ENCODE measurements around the gene NUDT3.

The NUDT3 gene

DNA sequence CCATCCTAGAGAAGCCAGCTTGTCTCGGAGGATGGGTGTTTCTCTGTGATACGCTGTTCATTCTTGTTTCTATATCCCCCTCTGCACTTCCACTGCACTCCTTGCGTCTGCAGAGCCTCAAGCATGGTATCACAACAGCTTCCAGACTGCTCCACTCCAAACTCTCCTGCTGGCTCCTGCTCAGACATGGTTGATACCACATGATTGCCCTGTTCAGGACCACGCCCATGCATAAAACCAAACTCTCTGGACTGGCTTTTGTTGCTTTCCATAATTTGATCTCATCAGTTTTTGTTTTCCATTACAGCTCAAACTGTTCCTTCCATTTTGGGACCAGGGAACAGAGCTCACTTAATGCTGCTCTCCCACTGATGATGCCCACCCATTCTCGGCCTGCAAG is 113.6 kb downstream of the NUDT3 start:
- H3K9me3 ChIP-seq = no peaks in the 10 kb centered on the region
- TF ChIP-seq, protein P1, sequence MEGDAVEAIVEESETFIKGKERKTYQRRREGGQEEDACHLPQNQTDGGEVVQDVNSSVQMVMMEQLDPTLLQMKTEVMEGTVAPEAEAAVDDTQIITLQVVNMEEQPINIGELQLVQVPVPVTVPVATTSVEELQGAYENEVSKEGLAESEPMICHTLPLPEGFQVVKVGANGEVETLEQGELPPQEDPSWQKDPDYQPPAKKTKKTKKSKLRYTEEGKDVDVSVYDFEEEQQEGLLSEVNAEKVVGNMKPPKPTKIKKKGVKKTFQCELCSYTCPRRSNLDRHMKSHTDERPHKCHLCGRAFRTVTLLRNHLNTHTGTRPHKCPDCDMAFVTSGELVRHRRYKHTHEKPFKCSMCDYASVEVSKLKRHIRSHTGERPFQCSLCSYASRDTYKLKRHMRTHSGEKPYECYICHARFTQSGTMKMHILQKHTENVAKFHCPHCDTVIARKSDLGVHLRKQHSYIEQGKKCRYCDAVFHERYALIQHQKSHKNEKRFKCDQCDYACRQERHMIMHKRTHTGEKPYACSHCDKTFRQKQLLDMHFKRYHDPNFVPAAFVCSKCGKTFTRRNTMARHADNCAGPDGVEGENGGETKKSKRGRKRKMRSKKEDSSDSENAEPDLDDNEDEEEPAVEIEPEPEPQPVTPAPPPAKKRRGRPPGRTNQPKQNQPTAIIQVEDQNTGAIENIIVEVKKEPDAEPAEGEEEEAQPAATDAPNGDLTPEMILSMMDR (IDR thresholded peaks at IDR 0.05; ENCODE audit: low read depth, low read length) = no peak
- H3K36me3 ChIP-seq = peaks cover 23% of the 10 kb centered on the region
- no peak overlapping the region for H3K4me3 ChIP-seq (ENCODE audit: low read depth, low read length)
- no peaks in the 10 kb centered on the region for H3K27me3 ChIP-seq
- H3K4me1 ChIP-seq = no peaks in the 10 kb centered on the region
- no peak for DNase-seq

DNA sequence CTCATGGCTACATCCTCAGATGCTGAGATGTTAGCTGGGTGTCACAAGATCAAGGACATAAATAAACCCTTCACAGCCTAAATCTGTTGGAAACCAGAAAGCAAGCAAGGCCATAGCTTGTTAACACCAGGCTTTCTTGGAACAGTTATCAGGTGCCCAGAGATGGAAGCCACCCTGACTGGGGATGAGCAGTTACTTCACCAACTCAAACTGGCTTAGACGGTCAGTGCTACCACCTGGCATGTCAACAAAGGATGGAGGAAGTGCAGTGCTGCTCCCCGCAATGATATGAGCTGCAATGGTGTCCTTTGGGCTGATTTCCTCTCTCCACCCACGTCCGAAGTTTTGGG is 114.7 kb downstream of the NUDT3 start:
- Histone ChIP-seq H3K9me3 (no peaks in the 10 kb centered on the region), H3K36me3 (peaks cover 18% of the 10 kb centered on the region), H3K4me3 (ENCODE audit: low read depth, low read length) (no peak overlapping the region), H3K27me3 (no peaks in the 10 kb centered on the region), H3K4me1 (peaks cover 3% of the 10 kb centered on the region; the same call in 1 of the 2 replicates)
- DNase-seq = no peak
- TF ChIP-seq, protein P1 (IDR thresholded peaks at IDR 0.05; ENCODE audit: low read depth, low read length) = no peak

GRCh38 chr6:34276881-34277762 is 115.3 kb downstream of the NUDT3 start:
- no peak overlapping the region for H3K4me3 ChIP-seq (ENCODE audit: low read depth, low read length)
- no peaks in the 10 kb centered on the region for H3K27me3 ChIP-seq
- no peaks in the 10 kb centered on the region for H3K9me3 ChIP-seq
- peaks cover 3% of the 10 kb centered on the region; the same call in 1 of the 2 replicates for H3K4me1 ChIP-seq
- no peak for DNase-seq
- TF ChIP-seq, protein P1 (IDR thresholded peaks at IDR 0.05; ENCODE audit: low read depth, low read length) = no peak
- H3K36me3 ChIP-seq = peaks cover 18% of the 10 kb centered on the region

DNA sequence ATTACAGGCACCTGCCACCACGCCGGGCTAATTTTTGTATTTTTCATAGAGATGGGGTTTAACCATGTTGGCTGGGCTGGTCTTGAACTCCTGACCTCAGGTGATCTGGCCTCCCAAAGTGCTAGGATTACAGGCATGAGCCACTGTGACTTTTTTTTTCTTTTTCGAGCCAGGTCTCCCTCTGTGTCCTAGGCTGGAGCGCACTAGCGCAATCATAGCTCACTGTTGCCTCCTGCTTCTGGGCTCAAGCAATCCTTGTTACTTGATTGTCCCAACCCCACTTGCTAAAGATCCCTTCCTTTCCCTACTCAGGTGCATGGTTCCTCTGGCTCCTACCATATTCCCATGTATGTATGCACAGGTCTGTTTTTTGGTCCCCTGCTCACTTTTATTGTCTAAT is 116.3 kb downstream of the NUDT3 start:
- DNase-seq = no peak
- Histone ChIP-seq H3K4me1 (peaks cover 3% of the 10 kb centered on the region; the same call in 1 of the 2 replicates), H3K9me3 (no peaks in the 10 kb centered on the region), H3K27me3 (no peaks in the 10 kb centered on the region), H3K36me3 (peaks cover 15% of the 10 kb centered on the region), H3K4me3 (ENCODE audit: low read depth, low read length) (no peak overlapping the region)
- TF ChIP-seq, protein P1 (IDR thresholded peaks at IDR 0.05; ENCODE audit: low read depth, low read length) = no peak

DNA sequence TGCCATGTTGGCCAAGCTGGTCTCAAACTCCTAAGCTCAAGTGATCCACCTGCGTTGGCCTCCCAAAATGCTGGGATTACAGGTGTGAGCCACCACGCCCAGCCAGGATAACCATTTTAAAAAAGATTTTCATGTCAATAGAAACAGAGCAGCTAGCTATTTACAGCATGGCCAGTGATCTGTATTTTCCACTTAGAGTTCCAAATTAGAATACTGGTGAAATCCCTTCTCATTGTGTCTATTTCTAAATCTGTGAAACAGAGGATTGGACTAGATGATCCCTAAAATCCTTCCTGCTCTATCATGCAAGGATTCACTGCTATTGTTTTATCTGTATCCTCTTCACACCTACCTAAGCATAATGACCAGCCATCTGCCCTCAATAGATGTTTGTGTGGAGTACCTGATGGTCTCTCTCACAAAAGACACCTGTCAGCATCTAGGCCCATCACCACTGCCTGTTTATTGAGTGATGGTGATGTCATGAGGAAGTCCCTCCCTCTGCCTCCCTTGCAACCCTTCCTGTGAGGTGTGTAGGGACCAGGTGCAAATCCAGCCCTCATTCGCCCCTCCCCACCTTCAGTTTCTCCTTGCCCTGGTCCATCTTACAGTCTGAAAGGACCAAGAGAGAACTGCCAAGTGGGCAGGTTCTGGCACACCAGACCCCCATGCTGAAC is 117.2 kb downstream of the NUDT3 start:
- H3K9me3 ChIP-seq = no peaks in the 10 kb centered on the region
- no peak overlapping the region for H3K4me3 ChIP-seq (ENCODE audit: low read depth, low read length)
- DNase-seq = no peak
- H3K36me3 ChIP-seq = peaks cover 15% of the 10 kb centered on the region
- TF ChIP-seq, protein P1 (IDR thresholded peaks at IDR 0.05; ENCODE audit: low read depth, low read length) = no peak
- H3K27me3 ChIP-seq = no peaks in the 10 kb centered on the region
- H3K4me1 ChIP-seq = peaks cover 3% of the 10 kb centered on the region; the same call in 1 of the 2 replicates

DNA sequence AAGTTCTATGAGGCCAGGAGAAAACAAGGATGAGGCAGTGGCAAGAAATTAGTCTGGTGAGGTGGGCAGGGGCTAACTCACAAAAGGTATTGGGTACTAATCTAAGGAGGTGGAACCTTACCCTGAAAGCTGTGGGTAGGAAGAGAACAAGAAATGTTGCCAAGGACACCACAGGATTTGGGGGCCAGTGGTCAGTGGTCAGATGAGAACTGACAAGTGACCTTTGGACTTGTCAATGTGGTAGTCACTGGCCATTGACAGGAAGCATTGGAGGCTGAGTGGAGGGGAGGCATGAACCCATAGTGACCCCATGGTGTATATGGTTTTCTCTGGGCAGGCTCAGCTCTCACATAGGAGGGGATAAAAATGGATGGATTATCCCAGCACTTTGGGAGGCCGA is 118.3 kb downstream of the NUDT3 start:
- no peaks in the 10 kb centered on the region for H3K9me3 ChIP-seq
- no peak for DNase-seq
- TF ChIP-seq, protein P1 (IDR thresholded peaks at IDR 0.05; ENCODE audit: low read depth, low read length) = no peak
- no peak overlapping the region for H3K4me3 ChIP-seq (ENCODE audit: low read depth, low read length)
- H3K4me1 ChIP-seq = peaks cover 3% of the 10 kb centered on the region; the same call in 1 of the 2 replicates
- H3K27me3 ChIP-seq = no peaks in the 10 kb centered on the region
- H3K36me3 ChIP-seq = peaks cover 4% of the 10 kb centered on the region; the same call in 1 of the 2 replicates

Data from BE2C (cell line).